ENCODE data around the gene FOXO3. TPM values are rescaled to one million over a fixed set of nuclear protein-coding genes. Genes with fewer than 3 reads are reported as not detected.
"Not testable (repeated sequence)": the region's sequence is repeated elsewhere in the genome, so short reads cannot be mapped to it uniquely, and the experiment has no call there.

FOXO3 gene
- total RNA-seq, 1 donor from 2014 or later: 16.8 TPM

- DNase-seq (ENCODE audit: low read depth): no peak
- TF ChIP-seq CTCF (conservative IDR thresholded peaks at IDR 0.05; ENCODE audit: low read depth, low read length): no peak
- H3K4me3 ChIP-seq (ENCODE audit: low read depth, low read length): no peak overlapping the region
Measured at GRCh38 chr6:108673602-108674001, 112.9 kb downstream of the FOXO3 start.

GRCh38 chr6:108675226-108676200 is 114.8 kb downstream of the FOXO3 start:
- H3K4me3 ChIP-seq (ENCODE audit: low read depth, low read length): no peak overlapping the region
- no peak for TF ChIP-seq CTCF (conservative IDR thresholded peaks at IDR 0.05; ENCODE audit: low read depth, low read length)
- DNase-seq (ENCODE audit: low read depth): no peak

- TF ChIP-seq CTCF (conservative IDR thresholded peaks at IDR 0.05; ENCODE audit: low read depth, low read length): no peak
- no peak for DNase-seq (ENCODE audit: low read depth)
- no peak overlapping the region for H3K4me3 ChIP-seq (ENCODE audit: low read depth, low read length)
Measured at GRCh38 chr6:108676555-108676954, 115.8 kb downstream of the FOXO3 start.

GRCh38 chr6:108677357-108677756 is 116.6 kb downstream of the FOXO3 start:
- DNase-seq (ENCODE audit: low read depth): no peak
- TF ChIP-seq CTCF (conservative IDR thresholded peaks at IDR 0.05; ENCODE audit: low read depth, low read length): no peak
- H3K4me3 ChIP-seq (ENCODE audit: low read depth, low read length): no peak overlapping the region

- no peak for TF ChIP-seq CTCF (conservative IDR thresholded peaks at IDR 0.05; ENCODE audit: low read depth, low read length)
- DNase-seq (ENCODE audit: low read depth): no peak
- no peak overlapping the region for H3K4me3 ChIP-seq (ENCODE audit: low read depth, low read length)
Measured at GRCh38 chr6:108677894-108678293, 117.2 kb downstream of the FOXO3 start.

- H3K4me3 ChIP-seq (ENCODE audit: low read depth, low read length); DNase-seq (ENCODE audit: low read depth): not testable (repeated sequence)
Measured at GRCh38 chr6:108680314-108680713, 119.6 kb downstream of the FOXO3 start.

GRCh38 chr6:108681721-108682120 is 121.0 kb downstream of the FOXO3 start:
- not testable (repeated sequence) for DNase-seq (ENCODE audit: low read depth)

GRCh38 chr6:108682383-108683119 is 121.8 kb downstream of the FOXO3 start:
- not testable (repeated sequence) for DNase-seq (ENCODE audit: low read depth); H3K4me3 ChIP-seq (ENCODE audit: low read depth, low read length)

More at GRCh38 chr6:108681721-108682120, 121.0 kb downstream of the FOXO3 start:
- H3K4me3 ChIP-seq (ENCODE audit: low read depth, low read length): not testable (repeated sequence)

GRCh38 chr6:108683976-108684375 is 123.3 kb downstream of the FOXO3 start:
- not testable (repeated sequence) for H3K4me3 ChIP-seq (ENCODE audit: low read depth, low read length); DNase-seq (ENCODE audit: low read depth)
